ENCODE data around the gene PDE4DIP.
"Not testable (repeated sequence)": the region's sequence is repeated elsewhere in the genome, so short reads cannot be mapped to it uniquely, and the experiment has no call there.

DNA sequence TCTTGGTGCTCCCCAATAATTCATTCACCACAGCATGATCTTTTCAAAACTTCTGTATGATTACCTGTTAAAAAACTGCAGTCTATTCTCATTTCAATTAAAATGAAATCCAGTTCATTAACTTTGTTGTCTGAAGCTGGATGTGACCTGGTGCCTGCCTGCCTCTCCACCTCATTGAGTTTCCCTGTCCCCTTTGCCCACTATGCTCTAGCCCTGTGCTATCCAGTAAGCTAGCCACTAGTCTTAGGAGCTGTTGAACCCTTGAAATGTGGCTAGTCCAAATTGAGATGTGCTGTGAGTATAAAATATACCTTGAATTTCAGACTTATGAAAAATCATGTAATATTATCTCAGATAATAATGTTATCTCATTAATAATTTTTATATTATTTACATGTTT lies 114.1 kb downstream of the PDE4DIP start:
- TF ChIP-seq, protein P1, sequence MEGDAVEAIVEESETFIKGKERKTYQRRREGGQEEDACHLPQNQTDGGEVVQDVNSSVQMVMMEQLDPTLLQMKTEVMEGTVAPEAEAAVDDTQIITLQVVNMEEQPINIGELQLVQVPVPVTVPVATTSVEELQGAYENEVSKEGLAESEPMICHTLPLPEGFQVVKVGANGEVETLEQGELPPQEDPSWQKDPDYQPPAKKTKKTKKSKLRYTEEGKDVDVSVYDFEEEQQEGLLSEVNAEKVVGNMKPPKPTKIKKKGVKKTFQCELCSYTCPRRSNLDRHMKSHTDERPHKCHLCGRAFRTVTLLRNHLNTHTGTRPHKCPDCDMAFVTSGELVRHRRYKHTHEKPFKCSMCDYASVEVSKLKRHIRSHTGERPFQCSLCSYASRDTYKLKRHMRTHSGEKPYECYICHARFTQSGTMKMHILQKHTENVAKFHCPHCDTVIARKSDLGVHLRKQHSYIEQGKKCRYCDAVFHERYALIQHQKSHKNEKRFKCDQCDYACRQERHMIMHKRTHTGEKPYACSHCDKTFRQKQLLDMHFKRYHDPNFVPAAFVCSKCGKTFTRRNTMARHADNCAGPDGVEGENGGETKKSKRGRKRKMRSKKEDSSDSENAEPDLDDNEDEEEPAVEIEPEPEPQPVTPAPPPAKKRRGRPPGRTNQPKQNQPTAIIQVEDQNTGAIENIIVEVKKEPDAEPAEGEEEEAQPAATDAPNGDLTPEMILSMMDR (IDR thresholded peaks at IDR 0.05 in 4 of 5, conservative IDR thresholded peaks at IDR 0.05 in 1 of 5) = not testable (repeated sequence)
- not testable (repeated sequence) for TF ChIP-seq POLR2A (IDR thresholded peaks at IDR 0.05)
